ENCODE measurements around the gene OR7G3.

The OR7G3 gene

DNA sequence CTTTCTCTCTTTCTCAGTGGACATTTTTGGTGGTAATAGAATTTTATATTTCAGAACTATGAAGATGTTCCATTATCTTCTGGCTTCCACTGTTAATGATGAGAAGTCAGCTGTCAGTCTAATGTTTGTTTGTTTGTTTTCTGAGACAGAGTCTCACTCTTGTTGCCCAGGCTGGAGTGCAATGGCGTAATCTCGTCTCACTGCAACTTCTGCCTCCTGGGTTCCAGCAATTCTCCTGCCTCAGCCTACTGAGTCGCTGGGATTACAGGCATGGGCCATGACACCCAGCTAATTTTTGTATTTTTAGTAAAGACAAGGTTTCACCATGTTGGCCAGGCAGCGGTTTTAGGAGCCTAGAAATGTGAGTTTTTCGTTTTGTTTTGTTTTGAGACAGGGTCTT lies 18.2 kb upstream of the OR7G3 start:
- TF ChIP-seq, protein P1, sequence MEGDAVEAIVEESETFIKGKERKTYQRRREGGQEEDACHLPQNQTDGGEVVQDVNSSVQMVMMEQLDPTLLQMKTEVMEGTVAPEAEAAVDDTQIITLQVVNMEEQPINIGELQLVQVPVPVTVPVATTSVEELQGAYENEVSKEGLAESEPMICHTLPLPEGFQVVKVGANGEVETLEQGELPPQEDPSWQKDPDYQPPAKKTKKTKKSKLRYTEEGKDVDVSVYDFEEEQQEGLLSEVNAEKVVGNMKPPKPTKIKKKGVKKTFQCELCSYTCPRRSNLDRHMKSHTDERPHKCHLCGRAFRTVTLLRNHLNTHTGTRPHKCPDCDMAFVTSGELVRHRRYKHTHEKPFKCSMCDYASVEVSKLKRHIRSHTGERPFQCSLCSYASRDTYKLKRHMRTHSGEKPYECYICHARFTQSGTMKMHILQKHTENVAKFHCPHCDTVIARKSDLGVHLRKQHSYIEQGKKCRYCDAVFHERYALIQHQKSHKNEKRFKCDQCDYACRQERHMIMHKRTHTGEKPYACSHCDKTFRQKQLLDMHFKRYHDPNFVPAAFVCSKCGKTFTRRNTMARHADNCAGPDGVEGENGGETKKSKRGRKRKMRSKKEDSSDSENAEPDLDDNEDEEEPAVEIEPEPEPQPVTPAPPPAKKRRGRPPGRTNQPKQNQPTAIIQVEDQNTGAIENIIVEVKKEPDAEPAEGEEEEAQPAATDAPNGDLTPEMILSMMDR (IDR thresholded peaks at IDR 0.05), result no peak
- TF ChIP-seq ZFX (IDR thresholded peaks at IDR 0.05; ENCODE audit: borderline replicate concordance), result no peak
- H3K27ac ChIP-seq, result no peak overlapping the region

GRCh38 chr19:9140159-9140874 lies 13.6 kb upstream of the OR7G3 start, which contains the start of gene ZNF317:
TSS of gene ZNF317 (plus strand) at chr19:9140397. CDS start at chr19:9156017, 15,620 bp downstream.
- no peak for TF ChIP-seq ZFX (IDR thresholded peaks at IDR 0.05; ENCODE audit: borderline replicate concordance)
- TF ChIP-seq, protein P1 (IDR thresholded peaks at IDR 0.05), result no peak
- peak within 1 kb of the TSS; percentile 59 for H3K27ac ChIP-seq

DNA sequence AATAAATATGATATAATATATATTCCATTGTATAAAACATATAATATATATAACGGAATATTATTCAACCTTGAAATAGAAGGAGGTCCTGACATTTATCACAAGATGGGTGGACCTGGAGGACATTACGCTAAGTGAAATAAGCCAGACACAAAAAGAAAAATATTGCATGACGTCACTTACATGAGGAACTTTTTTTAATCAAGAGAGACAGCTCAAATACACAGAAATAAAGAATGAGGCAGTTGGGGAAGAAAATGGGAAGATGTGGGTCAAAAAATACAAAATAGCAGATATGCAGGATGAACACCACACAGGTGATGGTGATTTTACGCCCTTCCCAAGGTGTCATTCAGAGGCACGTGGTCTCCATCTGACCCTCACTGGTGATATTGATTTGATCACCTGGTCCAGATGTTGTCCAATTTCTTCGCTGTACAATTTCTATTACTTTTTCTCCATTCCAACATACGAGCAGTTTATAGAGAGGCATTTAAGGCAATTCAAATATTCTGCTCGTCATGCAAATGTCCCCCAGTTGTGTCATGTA lies 12.9 kb upstream of the OR7G3 start:
- no peak for TF ChIP-seq ZFX (IDR thresholded peaks at IDR 0.05; ENCODE audit: borderline replicate concordance)
- TF ChIP-seq, protein P1 (IDR thresholded peaks at IDR 0.05), result no peak
- H3K27ac ChIP-seq, result peak overlapping the region; percentile 59

- TF ChIP-seq, protein P1 (IDR thresholded peaks at IDR 0.05), result no peak
- TF ChIP-seq ZFX (IDR thresholded peaks at IDR 0.05; ENCODE audit: borderline replicate concordance), result no peak
- no peak overlapping the region for H3K27ac ChIP-seq
These were observed 5.7 kb upstream of the OR7G3 start for GRCh38 chr19:9132422-9132821.

DNA sequence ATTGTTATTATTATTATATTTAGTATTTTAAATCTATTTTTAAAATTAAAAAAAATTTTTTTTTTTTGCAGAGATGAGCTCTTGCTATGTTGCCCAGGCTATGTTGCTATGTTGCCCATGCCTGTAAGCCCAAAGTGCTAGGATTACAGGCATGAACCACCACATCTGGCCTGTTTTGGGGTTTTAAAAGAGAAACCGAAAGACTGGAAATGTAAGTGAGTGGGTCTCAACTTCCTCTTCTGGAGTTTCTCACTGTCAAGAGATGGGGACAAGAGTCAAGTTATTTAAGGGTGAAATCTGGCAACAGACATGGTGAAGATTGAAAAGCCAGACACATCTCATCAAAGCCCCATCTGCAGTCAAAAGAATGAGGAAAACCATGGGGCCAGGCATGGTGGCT lies 4.2 kb upstream of the OR7G3 start:
- no peak for TF ChIP-seq ZFX (IDR thresholded peaks at IDR 0.05; ENCODE audit: borderline replicate concordance)
- TF ChIP-seq, protein P1 (IDR thresholded peaks at IDR 0.05), result no peak
- no peak overlapping the region for H3K27ac ChIP-seq

GRCh38 chr19:9128171-9128570 lies 1.4 kb upstream of the OR7G3 start:
- TF ChIP-seq, protein P1 (IDR thresholded peaks at IDR 0.05), result no peak
- TF ChIP-seq ZFX (IDR thresholded peaks at IDR 0.05; ENCODE audit: borderline replicate concordance), result no peak

GRCh38 chr19:9116547-9116946 lies 10.2 kb downstream of the OR7G3 start:
- TF ChIP-seq, protein P1 (IDR thresholded peaks at IDR 0.05), result no peak
- TF ChIP-seq ZFX (IDR thresholded peaks at IDR 0.05; ENCODE audit: borderline replicate concordance), result no peak
- no peak overlapping the region for H3K27ac ChIP-seq

More at GRCh38 chr19:9128171-9128570, 1.4 kb upstream of the OR7G3 start:
- H3K27ac ChIP-seq, result no peak overlapping the region
